ENCODE results near the gene PUS10. TPM values are rescaled to one million over a fixed set of nuclear protein-coding genes. Genes with fewer than 3 reads are reported as not detected.
"Not testable (repeated sequence)": the region's sequence is repeated elsewhere in the genome, so short reads cannot be mapped to it uniquely, and the experiment has no call there.

PUS10 gene
- total RNA-seq, 1 donor from 2014 or later, result 8.2 TPM

DNA sequence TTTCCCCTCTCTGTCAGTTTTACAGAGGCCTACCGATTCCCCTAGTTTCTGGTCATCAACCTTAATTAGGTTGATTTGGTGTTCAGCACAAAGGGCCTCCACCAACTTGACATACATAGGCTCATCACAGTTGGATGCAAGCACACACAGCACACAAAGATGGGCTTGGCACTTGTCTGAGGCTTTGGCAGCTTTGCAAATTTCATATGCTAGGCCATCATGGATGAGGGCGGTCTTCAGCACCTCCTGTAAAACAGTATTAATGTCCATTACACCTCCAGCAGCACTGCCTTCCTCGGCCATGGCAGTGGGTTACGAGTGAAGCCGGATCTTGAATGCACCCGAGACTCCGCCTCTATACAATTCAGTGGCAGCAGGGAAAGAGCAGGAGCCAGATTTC lies 79.8 kb downstream of the PUS10 start:
- intact Hi-C loops (cut with micrococcal nuclease), result no loop called here

DNA sequence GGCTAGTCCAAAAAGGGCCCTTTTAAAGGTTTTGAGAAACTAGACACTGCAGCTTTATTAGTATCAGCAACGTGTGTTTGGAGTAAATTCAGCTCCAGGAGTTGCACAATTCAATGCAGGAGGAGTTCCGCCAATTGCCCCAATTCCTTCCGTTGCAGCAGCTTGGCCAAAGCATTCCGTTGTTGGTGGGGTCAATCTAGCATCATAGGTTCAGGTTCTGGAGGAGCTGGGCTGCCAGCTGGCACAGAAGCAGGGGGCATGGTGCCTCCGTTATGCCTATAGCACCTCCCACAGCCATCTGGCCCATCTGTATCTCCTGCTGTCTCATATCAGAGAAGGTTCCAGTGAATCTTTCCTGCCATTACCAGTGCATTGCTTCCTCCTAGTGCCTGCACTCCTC lies 81.3 kb downstream of the PUS10 start:
- intact Hi-C loops (cut with micrococcal nuclease), result no loop called here

GRCh38 chr2:60934165-60934722 lies 83.8 kb downstream of the PUS10 start:
- intact Hi-C loops (cut with micrococcal nuclease), result no loop called here

DNA sequence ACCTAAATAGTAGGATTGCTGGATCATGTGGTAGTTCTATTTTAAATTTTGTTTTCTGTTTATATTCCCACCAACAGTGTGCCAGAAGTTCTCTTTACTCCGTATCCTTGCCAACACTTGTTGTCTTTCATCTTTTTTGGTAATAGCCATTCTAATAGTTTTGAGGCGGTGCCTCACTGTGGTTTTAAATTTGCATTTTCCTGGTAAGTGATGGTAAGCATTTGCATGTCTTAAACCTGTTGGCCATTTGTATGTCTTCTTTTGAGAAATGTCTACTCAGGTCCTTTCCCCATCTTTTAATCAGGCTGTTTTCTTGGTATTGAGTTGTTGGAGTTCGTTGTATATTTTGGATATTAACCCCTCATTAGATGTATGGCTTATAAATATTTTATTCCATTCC lies 85.1 kb downstream of the PUS10 start:
- intact Hi-C loops (cut with micrococcal nuclease), result loop anchor here (2.0 kb wide), 1 partner anchor 16 kb away; no protein-coding TSS in a partner anchor

- intact Hi-C loops (cut with micrococcal nuclease), result loop anchor here (2.0 kb wide), 1 partner anchor 17 kb away; no protein-coding TSS in a partner anchor
These were observed 86.0 kb downstream of the PUS10 start for GRCh38 chr2:60932061-60932460.

DNA sequence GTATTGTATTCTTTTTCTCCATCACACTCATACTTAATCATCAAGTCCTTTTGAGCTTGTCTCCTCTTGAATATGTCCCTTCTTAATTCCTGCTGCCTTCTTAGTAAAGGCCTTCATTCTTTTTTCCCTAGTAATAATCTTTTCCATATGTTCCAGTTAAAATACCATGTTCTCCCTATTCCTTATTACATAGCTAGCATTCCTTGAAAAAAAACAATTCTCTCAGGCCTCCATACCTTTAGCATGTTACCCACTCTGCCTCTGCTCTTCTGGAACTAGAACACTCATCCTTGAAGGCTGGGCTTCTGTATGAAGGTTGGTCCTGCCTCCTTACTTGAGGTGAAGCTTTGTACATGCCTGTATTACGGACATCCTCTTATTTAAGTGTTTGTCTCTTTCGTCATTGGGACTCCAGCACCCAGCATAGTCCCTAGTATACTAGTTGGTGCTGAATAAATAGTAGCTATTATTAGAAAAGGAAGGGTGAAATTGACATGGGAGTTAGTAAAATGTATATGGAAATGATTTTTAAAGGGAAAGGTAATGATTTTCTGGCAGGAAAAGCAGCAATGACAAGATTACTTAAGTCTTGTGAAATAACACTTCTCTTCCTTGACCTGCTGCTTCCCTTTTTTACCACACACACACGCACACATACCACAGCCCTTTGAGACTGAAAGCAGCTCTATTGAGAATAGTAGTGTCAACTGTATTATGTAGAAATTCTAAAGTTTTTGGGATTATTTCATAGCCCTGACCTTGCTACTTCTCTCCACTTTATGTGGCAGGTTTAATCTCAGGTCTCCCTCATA lies 91.1 kb downstream of the PUS10 start:
- intact Hi-C loops (cut with micrococcal nuclease), result no loop called here

DNA sequence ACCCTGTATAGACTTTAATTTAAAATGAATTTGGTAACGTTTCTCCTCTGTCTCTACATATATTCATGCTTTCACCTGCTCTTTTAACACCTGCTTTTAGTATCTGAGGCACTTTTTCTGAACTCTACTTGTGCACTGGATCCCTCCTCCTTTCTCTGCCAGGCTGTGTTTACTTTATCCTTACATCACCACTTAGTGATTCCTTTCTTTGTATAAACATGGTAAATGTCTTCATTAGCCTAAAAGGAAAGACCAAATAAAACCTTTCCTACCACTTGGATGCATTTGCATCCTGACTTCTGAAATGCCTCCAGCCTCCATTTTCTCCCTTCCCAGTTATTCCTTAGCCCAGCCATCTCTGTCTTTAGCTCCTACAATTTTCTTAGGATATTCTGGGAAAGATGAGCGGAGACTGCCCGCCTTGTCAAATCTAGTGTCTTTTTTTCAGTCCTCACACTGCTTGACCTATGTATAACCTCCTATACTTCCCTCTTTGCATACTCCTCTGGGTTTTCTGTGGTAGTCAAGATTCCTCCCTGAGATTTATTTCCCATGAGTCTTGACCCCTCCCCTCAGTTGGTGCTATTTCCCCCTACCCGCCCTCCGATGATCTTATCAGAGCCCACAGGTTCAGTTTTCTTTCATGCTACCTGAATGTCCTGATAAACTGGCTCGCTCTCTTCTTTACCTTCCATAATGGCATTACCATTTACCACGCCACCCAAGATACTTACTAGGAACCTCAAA lies 91.9 kb downstream of the PUS10 start:
- intact Hi-C loops (cut with micrococcal nuclease), result no loop called here

GRCh38 chr2:60907329-60907728 lies 110.7 kb downstream of the PUS10 start:
- intact Hi-C loops (cut with micrococcal nuclease), result no loop called here

DNA sequence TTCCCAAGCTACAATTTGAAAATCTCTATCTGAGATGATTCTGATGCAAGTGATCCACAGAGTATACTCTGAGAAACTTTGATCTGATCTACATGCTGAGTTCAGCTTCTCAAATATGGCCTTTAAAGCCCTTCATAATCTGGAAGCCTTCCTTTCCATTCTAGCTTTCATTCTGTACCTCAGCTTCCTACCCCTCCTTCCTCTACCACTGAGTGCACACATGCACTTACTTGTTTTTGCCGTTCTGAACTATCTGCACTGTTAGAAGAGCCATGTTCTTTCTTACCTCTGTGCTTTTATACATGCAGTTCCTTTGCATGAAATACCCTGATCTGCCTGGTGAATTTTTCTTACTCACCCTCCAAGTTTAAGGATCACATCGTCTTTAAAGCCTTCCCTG lies 111.7 kb downstream of the PUS10 start:
- intact Hi-C loops (cut with micrococcal nuclease), result no loop called here

- intact Hi-C loops (cut with micrococcal nuclease), result not testable (repeated sequence)
These were observed 112.2 kb downstream of the PUS10 start for GRCh38 chr2:60905867-60906266.

DNA sequence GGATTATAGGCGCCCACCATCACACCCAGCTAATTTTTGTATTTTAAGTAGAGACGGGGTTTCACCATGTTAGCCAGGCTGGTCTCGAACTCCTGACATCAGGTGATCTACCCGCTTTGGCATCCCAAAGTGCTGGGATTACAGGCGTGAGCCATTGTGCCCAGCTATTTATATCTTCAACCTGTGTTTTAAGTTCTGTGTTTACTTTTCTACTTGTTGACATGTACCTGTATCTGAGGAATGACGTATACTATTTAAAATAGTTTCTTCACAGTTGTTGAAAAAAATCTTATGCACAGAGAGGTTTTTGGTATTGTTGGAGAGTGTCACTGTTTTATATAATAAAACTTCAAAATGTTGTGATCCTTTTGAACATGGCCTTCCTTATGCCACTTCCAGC lies 116.8 kb downstream of the PUS10 start:
- intact Hi-C loops (cut with micrococcal nuclease), result not testable (repeated sequence)

DNA sequence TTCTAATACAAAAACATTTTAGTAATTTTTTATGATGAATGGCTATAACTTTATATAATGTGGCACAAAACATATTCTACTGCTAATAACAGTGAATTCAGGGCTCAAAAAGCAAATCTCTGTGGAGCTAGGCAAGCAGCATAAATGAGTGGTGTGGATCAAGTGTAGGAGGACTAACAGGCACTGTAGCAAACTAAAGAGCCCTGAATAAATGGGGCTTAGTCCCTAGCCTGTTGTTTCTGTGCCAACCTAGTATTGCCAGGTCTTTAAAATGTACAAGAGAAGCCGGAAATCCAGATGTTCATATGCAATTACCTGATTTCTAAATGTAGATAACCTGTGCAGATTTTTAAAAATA lies 118.2 kb downstream of the PUS10 start:
- intact Hi-C loops (cut with micrococcal nuclease), result no loop called here

DNA sequence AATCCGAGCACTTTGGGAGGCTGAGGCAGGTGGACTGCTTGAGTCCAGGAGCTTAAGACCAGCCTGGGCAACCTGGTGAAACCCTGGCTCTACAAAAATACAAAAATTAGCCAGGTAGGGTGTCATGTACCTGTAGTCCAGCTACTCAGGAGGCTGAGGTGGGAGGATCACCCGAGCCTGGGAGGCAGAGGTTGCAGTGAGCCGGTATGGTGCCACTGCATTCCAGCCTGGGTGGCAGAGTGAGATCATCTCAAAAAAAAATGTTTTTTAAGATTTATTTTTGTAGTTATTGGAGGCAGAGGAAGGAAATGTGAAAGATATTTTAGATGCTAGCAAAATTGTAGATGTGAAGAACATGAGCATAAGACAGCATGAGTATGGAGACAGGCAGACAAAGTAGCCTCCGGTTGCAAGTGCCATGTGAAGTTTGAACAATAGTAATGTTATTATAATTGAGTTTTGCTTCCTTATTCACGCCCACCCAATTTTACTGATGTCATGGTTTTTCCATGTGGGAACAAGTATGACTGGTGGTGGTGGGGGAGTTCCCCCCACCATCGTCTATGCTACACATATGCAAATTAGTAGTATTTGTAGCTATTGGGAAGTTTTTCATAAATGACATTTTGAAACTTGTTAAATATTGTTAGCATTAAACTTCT lies 118.7 kb downstream of the PUS10 start:
- intact Hi-C loops (cut with micrococcal nuclease), result no loop called here

DNA sequence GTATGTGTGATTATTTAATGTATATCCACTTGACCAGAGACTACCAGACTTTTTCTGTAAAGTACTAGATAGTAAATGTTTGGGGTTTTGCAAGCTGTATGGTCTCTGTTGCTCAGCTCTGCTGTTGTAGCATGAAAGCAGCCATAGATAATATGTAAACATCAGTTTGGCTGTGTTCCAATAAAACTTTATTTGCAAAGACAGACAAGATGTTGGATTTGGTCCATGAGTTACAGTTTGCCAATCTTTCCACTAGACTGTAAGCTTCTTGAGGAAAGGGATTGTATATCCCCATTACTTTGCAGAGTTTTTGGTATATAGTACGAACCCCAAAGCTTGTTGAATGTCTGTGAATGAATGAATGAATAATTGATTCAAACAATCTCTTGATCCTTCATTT lies 119.5 kb downstream of the PUS10 start:
- intact Hi-C loops (cut with micrococcal nuclease), result no loop called here

Other genes starting within 250 kb of the PUS10 start
- 31.0 and 31.2 TPM in 2 replicates for gene REL, start 136.7 kb downstream of the PUS10 start, total RNA-seq
- 15.3 and 16.9 TPM in 2 replicates for gene PEX13, start 535 bp downstream of the PUS10 start, total RNA-seq
- gene SANBR, start 47.6 kb upstream of the PUS10 start, total RNA-seq, result 5.5 and 5.6 TPM in 2 replicates
- gene C2orf74, start 143.9 kb upstream of the PUS10 start, total RNA-seq, result 4.6 and 6.2 TPM in 2 replicates

Measured in T-helper 1 cell treated with Interleukin-12 subunit alpha and Interleukin-12 subunit beta and Interleukin-4 antibody, amounts not matched to agents 30 ng/mL and 1 ng/mL, for 36 hours (primary cell).